Activated CD4-positive, alpha-beta T cell treated with anti-CD3 and anti-CD28 coated beads, Interleukin-10, Interleukin-2, amounts not matched to agents 100 ng/mL and 50 ng/mL, durations not matched to agents 16 hours and 8 hours (primary cell): Measurements from ENCODE around the gene SYNCRIP.
"Not testable (repeated sequence)": the region's sequence is repeated elsewhere in the genome, so short reads cannot be mapped to it uniquely, and the experiment has no call there.

ENCODE experiments used
- DNase-seq: peaks from one replicate; pipeline ENCODE4 v3.0.0-alpha.2; 2020

The SYNCRIP gene

DNA sequence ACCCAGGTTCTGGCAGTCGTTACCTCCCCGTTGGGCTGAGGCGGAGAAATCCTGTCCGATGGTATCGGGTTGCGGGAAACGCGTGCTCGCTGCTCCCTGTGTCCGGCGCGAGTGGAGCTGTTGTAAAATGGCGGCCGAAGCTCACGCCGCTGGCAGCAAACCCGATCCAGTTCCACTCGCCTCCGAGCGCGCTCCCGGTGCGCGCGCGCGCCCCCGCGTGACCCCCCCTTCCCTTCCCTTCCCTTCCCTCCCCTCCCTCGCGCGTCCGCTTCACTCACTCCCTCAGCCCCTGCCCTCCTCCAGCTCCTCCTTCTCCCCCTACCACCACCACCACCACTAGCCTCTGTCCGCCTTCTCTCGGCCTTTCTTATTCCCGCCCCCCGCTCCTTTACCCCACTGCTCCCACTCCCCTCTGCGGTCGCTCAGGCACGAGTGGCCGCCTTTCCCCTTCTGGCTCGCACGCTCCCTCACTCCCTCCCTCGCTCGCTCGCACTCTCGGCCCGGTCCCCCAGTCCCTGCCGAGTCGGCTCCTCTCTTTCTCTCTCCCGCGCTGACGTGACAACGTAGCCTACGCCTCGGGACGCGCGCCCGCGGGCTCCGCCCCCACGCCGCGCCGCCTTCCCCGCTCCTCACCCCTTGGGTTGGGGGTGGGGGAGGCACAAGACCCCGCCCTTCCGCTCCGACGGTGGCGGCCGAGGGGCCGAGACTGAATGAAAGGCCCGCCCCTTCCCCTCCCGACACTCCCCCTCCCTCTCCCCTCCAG, at the start of gene SYNCRIP:
Gene SYNCRIP, minus strand, starts transcription at position 113 of the 763 bp plus-strand sequence. CDS start 1,447 bp downstream, outside the sequence.
- peak; percentile 100 for DNase-seq

DNA sequence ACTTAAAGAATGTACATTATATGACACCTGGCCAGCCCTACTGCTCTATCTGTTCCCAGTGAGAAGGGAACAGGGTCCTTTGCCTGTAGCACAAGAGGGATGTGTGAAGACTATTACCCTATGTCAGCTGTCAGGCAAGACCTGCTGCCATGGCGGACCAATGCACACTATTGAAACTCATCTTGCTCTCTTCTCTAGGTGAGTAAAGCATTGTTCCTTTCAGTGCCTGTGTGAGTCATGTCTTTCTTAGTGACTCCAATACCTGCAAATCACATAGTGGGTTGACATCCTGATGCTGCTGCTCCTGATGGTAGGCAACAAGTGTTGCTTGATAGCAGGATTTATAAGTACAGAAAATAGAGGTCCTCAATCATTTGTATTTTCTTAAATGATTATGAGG, 48.8 kb upstream of the SYNCRIP start:
- DNase-seq = no peak

DNA sequence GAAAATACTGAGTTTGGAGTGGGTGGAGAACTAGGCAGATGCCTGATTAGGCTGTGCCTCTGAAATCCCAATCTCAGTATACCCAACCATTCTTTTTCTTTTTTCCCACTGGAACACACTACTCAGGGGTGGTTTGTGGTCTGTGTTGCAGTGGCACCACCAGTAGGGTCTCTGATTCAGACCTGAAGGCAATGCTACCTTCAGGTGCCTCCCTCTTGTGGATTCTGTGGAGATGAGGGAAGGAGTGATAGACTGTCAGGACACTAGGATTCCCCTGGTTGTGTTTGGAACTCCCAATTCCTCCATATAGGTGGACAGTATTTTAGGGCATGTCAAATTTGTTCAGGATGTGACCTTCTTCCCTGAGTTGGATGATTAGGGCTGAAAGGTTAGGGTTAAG, 47.4 kb upstream of the SYNCRIP start:
- DNase-seq = no peak

DNA sequence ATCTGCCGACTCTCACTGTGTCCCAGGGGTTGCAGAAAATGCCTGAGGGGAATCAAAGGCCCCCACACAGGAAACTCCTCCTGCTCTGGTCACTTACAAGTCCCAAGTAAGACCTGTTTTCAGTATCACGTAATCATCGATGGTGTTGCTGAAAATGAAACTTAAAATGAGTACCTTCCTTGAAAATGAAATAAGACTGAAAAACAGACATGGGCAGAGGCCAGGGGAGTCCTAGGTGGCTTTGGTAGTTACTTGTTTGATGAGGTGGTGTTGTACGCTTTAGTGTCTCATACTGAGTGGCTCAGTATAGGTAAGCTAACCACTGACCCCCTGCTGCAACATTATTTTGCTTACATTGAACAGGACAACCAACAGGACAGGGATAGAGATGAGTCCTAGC, 43.0 kb upstream of the SYNCRIP start:
- DNase-seq = peak; percentile 54

DNA sequence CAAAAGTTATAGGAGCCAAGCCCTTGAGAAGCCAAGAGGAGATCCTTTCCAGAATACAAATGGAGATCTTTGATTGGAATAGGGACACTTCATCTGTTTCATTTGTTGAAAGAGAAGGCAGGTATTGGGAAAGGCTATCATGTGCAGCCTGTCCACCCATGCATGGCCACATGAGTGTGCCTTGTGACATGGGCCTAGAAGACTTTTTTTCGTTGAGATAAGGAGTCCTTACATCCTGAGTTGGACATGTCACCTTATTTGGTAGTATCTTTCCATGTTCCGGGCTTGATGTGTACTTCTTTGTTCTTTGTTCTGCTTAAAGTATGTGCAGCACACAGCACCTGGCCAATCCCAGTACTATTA, 42.1 kb upstream of the SYNCRIP start:
- DNase-seq = no peak

DNA sequence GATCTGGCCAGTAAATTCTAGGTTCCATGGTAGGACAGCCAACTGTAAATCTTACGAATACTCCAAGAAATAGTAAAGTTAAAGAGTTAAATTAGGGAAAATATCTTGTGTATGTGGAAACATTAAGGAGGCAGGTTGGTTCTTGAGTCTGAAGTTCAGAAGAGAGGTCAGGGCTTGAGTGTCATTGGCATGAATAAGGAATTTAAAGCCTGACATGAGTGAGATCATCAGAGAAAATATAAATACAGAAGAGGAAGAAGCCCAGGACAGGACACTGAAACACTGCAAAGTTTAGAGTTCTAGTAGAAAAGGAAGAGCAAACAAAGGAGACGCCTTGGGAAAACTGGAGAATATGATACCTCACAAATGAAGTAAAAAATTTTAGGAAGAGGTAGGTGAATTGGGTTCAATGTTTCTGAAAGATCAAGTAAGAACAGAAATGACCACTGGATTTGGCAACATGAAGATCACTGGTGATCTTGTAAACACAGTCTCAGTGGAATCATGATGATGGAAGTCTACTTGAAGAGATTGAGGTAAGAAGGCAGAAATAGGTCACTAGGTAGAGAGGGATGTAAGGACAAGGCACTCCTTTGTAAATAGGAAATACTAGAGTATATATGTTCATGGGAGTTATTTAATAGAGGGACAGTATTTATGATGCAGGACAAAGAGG, 41.6 kb upstream of the SYNCRIP start:
- DNase-seq = no peak

DNA sequence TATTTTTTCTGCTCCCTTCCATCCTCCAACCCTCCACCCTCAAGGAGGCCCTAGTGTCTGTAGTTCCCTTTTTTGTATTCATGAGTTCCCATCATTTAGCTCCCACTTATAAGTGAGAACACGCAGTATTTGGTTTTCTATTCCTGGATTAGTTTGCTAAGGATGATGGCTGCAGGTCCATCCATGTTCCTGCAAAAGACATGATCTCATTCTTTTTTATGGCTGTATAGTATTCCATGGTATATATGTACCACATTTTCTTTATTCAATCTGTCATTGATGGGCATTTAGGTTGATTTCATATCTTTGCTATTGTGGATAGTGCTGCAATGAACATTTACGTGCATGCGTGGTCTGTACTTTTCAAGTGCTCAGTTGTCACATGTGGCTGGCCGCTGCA, 39.2 kb upstream of the SYNCRIP start:
- not testable (repeated sequence) for DNase-seq

DNA sequence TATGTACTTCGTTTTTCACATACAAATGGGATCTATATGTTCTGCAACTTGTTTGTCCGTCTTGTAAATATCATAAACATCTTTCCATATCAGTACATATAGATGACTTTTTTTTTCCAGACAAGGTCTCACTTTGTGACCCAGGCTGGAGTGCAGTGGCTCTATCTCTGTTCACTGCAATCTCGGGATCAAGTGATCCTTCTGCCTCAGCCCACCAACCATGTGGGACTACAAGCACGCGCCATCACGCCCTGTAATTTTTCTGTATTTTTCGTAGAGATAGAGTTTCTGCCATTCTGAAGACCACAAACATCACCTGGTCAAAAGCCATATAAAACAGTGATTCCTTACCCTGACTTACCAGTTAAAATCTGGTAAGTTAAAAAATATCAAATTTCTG, 37.7 kb upstream of the SYNCRIP start:
- no peak for DNase-seq

DNA sequence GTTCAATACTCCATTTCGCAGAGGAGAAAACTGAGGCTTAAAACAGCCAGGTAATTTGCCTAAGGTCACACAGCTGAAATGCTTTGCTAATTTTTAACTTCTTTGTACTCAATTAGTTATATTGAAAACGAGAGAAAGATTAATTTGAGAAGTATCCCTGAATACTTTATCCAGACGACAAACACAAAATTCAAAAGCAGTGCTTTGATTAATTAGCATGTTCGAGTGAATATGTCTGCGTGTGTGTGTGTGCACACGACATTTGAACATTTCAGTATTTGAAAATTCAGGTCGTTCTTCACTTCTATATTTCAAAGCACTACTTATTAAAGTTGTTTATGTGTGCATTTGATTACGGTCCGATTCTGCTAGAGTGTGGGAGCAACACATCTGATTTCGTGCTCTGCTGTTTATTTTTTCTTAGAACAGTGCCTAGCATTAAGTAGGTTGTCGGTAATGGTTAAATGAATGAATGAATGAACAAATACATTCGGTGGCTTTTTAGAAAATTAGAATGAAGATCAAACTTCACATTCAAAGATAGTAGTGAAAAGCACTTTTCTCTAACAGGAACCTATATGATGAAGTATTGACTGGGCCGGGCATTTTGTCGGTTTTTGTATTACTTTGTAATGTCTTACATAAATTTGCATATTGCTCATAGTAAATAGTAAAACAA, 36.9 kb upstream of the SYNCRIP start:
- no peak for DNase-seq

DNA sequence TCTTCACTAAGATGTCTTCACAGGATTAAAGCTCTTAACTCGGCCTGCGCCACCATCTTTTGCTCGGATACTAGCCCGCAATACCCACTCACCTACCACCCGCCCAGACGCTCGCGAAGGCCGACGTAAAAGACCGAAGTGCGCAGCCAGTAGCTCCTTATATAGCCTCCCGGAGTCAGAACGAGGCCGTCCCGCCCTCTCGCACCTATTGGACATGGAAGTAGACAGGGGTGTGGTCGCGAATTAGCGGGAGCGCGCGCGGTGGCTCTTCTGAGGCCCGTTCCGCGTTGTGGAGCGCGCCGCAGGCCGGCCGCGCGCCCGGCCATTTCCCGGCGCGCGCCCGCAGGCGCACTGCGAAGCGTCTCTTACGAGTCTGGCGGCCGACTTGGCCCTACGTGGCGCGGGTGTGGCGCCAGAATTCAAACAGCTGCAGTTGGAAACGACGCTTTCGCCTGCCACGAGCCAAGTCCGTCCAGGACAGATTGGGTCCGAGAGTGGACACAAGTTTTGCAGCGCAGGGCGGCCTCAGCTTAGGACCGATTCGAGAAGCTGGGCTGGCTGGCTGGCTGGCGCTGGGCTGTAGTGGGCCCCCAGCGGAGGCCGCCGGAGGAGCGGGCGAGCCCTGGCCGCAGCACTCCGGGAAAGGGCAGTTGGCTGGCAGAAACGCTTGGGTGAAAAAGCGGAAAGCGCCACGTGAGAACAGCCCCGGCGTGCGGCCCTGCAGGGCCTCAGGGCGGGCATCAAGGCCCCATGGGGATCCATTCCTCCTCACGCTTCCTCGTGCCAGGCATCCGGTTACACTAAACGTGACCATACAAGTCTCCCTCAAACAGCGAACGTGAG, 36.1 kb upstream of the SYNCRIP start:
- peak; percentile 99 for DNase-seq

DNA sequence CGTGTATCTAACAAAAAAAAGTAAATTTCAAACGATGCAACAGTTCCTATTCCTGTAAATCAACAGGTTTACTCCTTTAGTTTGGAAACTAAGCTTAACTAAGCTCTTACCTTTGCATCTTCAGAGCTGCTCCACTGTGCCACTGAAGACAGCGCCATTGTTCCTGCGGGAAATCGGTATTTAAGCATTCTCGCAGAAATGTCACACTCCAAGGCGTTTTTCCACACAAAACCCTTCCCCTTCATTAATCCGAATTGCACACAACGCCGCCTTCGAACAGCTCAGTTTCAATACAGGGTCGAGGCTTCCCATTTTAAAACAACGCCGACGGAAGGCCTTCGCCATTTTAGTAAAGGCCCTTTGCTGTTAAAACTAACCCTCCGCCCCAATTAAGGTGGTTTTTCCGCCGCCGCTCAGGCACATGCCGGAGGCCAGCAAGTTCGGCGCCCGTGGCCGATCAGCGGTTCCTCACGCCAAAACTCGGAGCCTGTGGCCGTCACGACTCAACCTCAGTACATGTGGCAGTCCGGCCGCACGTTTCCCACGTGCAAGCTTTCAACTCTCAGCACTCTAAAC, 35.4 kb upstream of the SYNCRIP start:
- no peak for DNase-seq

DNA sequence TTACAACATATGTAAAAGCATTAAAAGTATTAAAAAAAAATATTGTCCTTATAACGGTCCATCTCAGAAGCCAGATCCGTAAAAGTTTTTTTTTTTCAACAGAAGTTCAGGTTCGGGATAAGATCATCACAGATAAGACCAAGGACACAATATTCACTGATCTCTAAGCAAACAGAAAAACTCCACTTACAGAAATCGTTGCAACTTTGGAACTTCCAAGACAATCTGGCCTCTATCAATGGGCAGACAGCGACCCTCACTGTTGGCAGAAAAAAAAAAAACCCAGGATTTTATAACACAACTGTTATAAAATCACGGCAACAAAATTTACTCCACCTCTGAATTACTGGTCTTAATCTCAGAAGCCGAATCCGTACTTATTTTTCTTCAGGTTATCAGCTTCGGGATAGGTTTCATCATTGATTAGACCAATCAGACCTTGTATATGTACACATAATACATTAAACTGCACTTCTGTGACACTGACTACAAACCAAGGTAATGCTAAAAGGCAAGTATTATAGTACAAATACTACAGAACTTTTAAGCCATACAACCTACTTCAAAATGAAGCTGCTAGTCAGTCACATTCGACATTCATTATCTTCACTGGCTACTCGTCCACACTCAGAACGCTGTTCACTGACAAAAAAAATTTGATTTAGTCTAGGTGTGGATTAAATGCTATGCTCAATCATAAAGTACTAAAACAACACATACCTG, 34.7 kb upstream of the SYNCRIP start:
- no peak for DNase-seq

DNA sequence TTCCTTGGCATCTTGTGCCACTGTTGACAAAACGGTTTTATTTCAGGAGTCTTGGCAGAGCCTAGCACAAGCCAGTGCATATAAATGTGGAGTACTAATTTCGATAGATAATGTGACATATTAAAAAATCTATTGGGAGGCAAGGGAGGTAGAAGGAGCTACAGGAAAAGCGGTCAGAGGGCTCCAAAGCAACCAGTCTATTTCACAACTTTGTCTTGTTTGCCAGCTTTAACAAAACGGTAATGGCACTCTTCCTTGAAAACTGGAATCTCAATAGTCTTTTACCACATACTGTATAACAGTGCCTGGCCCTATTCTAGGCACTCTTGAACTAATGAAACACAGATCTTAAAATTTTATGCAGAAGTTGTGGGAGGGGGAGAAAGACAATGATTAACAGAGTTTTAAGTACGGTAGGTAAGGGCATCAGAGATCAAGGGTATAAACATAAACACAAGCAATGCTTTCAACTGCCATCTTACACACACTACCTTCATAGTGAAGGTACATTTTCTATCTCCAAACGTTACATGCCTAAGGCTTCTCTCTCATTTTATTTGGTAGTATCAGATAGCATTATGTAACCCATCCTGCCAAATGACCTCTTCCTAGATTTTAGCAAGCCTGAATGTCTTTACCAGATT, 33.5 kb upstream of the SYNCRIP start:
- DNase-seq = no peak

DNA sequence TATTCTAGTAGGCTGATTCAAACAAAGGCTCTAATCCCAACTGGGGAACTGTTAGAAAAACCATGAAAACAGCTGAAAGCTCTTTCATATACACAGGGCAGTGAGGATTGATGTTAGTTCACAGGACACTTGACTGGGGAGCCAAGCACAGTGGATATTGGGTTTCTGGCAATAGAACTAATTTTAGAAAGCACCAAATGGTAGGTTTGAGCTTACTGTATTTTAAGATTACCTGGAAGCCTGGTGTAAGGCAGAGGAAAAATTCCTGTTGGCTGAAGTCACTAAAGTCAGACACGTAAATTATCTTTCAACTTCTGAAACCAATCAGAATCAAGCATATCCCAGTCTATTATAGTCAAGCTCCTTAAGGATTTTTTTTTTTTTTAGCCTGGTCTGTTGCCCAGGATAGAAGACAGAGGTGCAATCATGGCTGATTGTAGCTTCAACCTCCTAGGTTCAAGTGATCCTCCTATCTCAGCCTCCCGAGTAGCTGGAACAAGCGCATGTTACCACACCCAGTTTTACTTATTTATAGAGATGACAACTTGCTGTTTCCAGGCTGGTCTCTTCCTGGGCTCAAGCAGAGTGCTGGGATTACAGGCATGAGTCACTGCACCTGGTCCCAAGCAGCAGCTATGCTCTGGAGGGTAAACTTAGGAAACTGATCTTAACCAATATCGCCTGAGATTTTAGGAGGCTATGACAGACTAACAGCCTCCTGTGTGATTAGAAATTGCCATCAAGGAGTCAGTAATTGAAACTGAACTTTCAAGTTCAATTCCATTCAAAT, 32.5 kb upstream of the SYNCRIP start:
- peak; percentile 41 for DNase-seq

DNA sequence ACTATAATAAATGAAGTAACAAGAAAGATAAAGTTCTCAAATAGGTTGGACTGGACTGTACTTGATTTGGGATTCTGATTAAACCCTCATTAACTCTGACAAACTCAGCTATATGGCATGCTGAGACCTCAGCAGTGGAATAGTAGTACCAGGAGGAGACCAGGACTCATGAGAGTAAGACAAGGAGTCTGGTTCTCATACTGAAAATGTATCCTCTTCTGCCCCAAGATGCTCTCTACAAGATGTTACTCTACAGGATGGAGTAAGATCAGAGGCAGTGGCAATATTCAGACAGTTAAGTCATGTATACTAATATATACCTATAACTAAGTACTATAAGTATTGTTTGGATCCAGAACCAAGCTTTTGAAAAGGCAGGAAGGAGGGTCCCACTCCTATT, 31.9 kb upstream of the SYNCRIP start:
- peak; percentile 42 for DNase-seq

DNA sequence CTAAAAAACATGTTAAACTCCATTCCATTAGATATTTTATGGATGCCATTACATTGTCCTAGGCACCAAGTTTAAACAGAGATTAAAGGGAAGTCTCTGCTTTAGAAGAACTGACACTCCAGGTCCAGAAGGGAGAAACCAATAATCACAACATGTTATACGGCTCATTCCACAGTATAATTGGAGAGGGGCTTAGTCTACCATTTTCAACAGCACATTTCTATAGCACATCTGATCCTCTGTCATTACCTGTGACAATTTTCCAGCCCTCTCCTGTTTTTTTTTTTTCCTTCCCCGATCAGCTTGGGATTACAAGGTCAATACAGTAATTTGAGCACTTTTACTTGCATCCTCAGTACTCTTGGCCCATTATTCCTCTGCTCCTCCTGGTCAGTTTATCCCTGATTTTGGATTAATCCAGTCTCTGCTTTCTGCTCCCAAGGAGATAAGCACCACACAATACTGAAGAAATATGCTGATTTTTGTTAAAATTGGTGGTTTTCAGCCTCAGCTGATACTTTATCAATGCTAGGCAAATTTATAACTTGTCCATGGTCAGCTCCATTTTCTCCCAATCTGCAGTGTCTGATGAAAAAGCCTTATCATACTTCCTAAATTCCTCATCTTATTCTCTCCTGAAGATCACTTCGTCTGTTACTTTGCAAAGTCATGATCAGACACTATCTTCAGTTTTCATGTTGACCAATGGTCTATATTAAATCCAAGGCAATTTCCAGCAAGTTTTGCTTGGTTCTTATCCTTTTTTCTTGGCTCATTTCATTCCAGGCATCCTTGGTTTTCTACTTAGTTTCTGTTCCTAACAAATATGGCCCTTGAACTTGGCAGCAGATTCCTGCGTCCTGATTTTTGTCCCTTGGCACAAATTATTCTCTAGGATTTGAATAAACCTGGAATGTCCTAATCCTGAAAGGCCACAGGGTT, 30.8 kb upstream of the SYNCRIP start:
- DNase-seq = peak; percentile 32

DNA sequence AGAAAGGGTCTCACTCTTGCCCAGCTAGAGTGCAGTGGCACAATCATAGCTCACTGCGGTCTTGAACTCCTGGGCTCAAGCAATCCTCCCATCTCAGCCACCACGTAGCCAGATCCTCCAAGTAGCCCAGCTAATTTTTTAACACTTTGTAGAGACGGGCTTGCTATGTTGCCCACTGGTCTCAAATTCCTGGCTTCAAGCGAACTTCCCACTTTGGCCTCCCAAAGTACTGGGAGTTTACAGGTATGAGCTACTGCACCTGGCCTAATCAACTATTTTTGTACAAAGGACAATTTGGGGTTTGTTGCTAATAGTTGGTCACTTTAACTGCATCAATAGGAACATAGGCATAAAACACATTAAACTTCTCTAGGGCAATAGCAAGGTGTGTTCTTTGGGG, 29.9 kb upstream of the SYNCRIP start:
- DNase-seq = peak; percentile 23

DNA sequence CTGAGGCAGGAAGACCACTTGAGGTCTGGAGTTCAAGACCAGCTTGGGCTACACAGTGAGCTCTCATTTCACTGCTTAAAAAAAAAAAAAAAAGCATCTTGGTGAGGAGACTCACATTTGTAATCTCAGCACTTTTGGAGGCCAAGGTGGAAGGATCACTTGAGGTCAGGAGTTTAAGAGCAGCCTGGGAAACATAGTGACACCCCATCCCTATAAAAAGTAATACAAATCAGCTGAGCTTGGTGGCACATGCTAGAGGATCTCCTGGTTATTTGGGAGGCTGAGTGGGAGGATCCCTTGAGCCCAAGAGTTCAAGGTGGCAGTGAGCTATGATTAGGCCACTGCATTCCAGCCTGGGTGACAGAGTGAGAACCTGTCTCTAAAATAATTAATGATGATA, 29.4 kb upstream of the SYNCRIP start:
- DNase-seq = peak; percentile 30

DNA sequence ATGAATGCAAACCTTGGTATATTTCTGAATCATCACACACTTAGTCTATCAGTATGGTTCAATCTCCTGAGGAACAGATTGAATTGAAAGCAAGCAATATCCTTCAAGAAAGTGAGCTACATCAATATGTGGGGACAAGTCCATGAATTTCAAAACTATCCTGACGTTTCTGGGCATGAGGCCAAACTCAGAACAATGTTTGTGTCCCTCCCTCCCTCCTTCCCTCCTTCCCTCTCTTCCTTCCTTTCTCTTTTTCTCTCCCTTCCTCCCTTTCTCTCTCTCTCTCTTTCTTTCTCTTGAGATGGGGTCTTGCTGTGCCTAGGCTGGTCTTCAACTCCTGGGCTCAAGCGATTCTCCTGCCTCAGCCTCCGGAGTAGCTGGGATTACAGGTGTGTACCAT, 27.9 kb upstream of the SYNCRIP start:
- DNase-seq = no peak
